HepG2 (cell line): Measurements from ENCODE around the gene SBNO2. TPM values are rescaled to one million over a fixed set of nuclear protein-coding genes. Genes with fewer than 3 reads are reported as not detected.

Experiments used
- AGO2 ChIP-seq: fragments of 200-400 bp; formaldehyde crosslinking; optimal IDR thresholded peaks from 2 replicates; pipeline ENCODE3; 2017; ENCODE audit warnings: mild to moderate bottlenecking, low read depth, low read length, moderate library complexity
- FLYWCH1 ChIP-seq: sonication (generic); formaldehyde crosslinking; IDR thresholded peaks from 2 replicates; pipeline ENCODE4 v1.8.1; 2023; ENCODE audit warnings: mild to moderate bottlenecking, missing genetic modification reagents
- GTF2F1 ChIP-seq: fragments of 150-350 bp; IDR thresholded peaks from 2 replicates; pipeline ENCODE4 v1.6.1; 2014; ENCODE audit warnings: low read length
- HNRNPL ChIP-seq: fragments of 200-400 bp; formaldehyde crosslinking; IDR thresholded peaks from 2 replicates; pipeline ENCODE4 v1.6.1; 2017; ENCODE audit warnings: mild to moderate bottlenecking, low read depth, low read length
- IKZF1 ChIP-seq: fragments of 450-650 bp; IDR thresholded peaks from 2 replicates; pipeline ENCODE4 v1.7.1; 2016
- JUN ChIP-seq: sonication (generic); formaldehyde crosslinking; IDR thresholded peaks from 2 replicates; pipeline ENCODE4 v1.4.0; 2020; ENCODE audit warnings: mild to moderate bottlenecking, missing genetic modification reagents
- KDM4B ChIP-seq: sonication (generic); formaldehyde crosslinking; IDR thresholded peaks from 2 replicates; pipeline ENCODE4 v1.4.0; 2020; ENCODE audit warnings: missing genetic modification reagents
- KLF12 ChIP-seq: sonication (generic); formaldehyde crosslinking; IDR thresholded peaks from 2 replicates; pipeline ENCODE4 v1.4.0; 2020; ENCODE audit warnings: missing genetic modification reagents, borderline replicate concordance
- NONO ChIP-seq, 2 experiments: fragments of 450-650 bp in 1 of 2; sonication (generic) in 1 of 2; formaldehyde crosslinking in 1 of 2; IDR thresholded peaks in 1 of 2; conservative IDR thresholded peaks in 1 of 2; 2 replicates each; pipeline versions ENCODE4 v1.6.1 to v1.8.0; 2017 to 2022; ENCODE audit warnings: mild to moderate bottlenecking in 1 of 2, missing genetic modification reagents in 1 of 2, moderate library complexity in 1 of 2
- PTBP1 ChIP-seq: fragments of 200-400 bp; formaldehyde crosslinking; IDR thresholded peaks from 2 replicates; pipeline ENCODE4 v1.6.1; 2018; ENCODE audit warnings: low read length, low read depth; ENCODE audit not compliant: poor library complexity, severe bottlenecking
- SMAD1 ChIP-seq: sonication (generic); formaldehyde crosslinking; IDR thresholded peaks from 2 replicates; pipeline ENCODE4 v1.4.0; 2020; ENCODE audit warnings: missing genetic modification reagents, low read depth, mild to moderate bottlenecking, borderline replicate concordance
- SMAD9 ChIP-seq: sonication (generic); formaldehyde crosslinking; IDR thresholded peaks from 2 replicates; pipeline ENCODE4 v1.5.1; 2020; ENCODE audit warnings: mild to moderate bottlenecking, missing genetic modification reagents
- SP2 ChIP-seq: sonication (generic); formaldehyde crosslinking; IDR thresholded peaks from 2 replicates; pipeline ENCODE4 v1.5.1; 2020; ENCODE audit warnings: mild to moderate bottlenecking, missing genetic modification reagents
- SRY ChIP-seq: sonication (generic); formaldehyde crosslinking; IDR thresholded peaks from 2 replicates; pipeline ENCODE4 v1.8.0; 2022; ENCODE audit warnings: mild to moderate bottlenecking, missing genetic modification reagents
- STAG1 ChIP-seq: sonication (generic); formaldehyde crosslinking; IDR thresholded peaks from 2 replicates; pipeline ENCODE4 v1.4.0; 2020; ENCODE audit warnings: missing genetic modification reagents
- YEATS4 ChIP-seq: sonication (generic); formaldehyde crosslinking; IDR thresholded peaks from 2 replicates; pipeline ENCODE4 v1.4.0; 2020; ENCODE audit warnings: missing genetic modification reagents, borderline replicate concordance
- ZNF224 ChIP-seq: sonication (generic); formaldehyde crosslinking; IDR thresholded peaks from 2 replicates; pipeline ENCODE4 v1.5.0; 2020; ENCODE audit warnings: mild to moderate bottlenecking, missing genetic modification reagents
- polyA plus RNA-seq, 8 experiments: library from polyadenylated mRNA; depleted of rRNA in 3 of 8; stranded (reverse) in 7 of 8; unstranded in 1 of 8; fragments of >200 nt; fragmentation: Illumina TruSeq in 4 of 8; extraction: Trizol in 4 of 8; gene quantifications; 2 replicates each; pipeline versions ENCODE4 v1.2.1 to v1.2.3, GENCODE V29; 2011 to 2016; ENCODE audit warnings: low read depth in 4 of 8, missing spikeins in 1 of 8, mixed read lengths in 1 of 8; ENCODE audit not compliant: insufficient read depth in 1 of 8
- total RNA-seq, 5 experiments: library from RNA; depleted of rRNA; stranded (reverse); fragments of >200 nt; fragmentation: Illumina TruSeq; extraction: Trizol; gene quantifications; 2 replicates each; pipeline ENCODE4 v1.2.3, GENCODE V29; 2016; ENCODE audit warnings: low read depth in 1 of 5
- TF ChIP-seq, protein P1 (sequence below): sonication (generic); formaldehyde crosslinking; IDR thresholded peaks from 2 replicates; pipeline ENCODE4 v1.4.0; 2020; ENCODE audit warnings: mild to moderate bottlenecking, low read depth, missing genetic modification reagents
- TF ChIP-seq, protein P2 (sequence below): sonication (generic); formaldehyde crosslinking; IDR thresholded peaks from 2 replicates; pipeline ENCODE4 v1.4.0; 2020; ENCODE audit warnings: missing genetic modification reagents
- TF ChIP-seq, protein P3 (sequence below): fragments of 450-650 bp; IDR thresholded peaks from 2 replicates; pipeline ENCODE4 v1.6.1; 2016
- TF ChIP-seq, protein P4 (sequence below): sonication (generic); formaldehyde crosslinking; IDR thresholded peaks from 2 replicates; pipeline ENCODE4 v1.4.0; 2020; ENCODE audit warnings: mild to moderate bottlenecking, low read depth, missing genetic modification reagents
- TF ChIP-seq, protein P5 (sequence below): sonication (generic); formaldehyde crosslinking; IDR thresholded peaks from 2 replicates; pipeline ENCODE4 v1.4.0; 2020; ENCODE audit warnings: missing genetic modification reagents, mild to moderate bottlenecking, borderline replicate concordance

SBNO2 gene
- total and polyA plus RNA-seq, 2 of the 13 experiments (the other 11 are each of a cell fraction or from before 2014, with no cell fraction given), result 8.6 to 10.4 TPM

DNA sequence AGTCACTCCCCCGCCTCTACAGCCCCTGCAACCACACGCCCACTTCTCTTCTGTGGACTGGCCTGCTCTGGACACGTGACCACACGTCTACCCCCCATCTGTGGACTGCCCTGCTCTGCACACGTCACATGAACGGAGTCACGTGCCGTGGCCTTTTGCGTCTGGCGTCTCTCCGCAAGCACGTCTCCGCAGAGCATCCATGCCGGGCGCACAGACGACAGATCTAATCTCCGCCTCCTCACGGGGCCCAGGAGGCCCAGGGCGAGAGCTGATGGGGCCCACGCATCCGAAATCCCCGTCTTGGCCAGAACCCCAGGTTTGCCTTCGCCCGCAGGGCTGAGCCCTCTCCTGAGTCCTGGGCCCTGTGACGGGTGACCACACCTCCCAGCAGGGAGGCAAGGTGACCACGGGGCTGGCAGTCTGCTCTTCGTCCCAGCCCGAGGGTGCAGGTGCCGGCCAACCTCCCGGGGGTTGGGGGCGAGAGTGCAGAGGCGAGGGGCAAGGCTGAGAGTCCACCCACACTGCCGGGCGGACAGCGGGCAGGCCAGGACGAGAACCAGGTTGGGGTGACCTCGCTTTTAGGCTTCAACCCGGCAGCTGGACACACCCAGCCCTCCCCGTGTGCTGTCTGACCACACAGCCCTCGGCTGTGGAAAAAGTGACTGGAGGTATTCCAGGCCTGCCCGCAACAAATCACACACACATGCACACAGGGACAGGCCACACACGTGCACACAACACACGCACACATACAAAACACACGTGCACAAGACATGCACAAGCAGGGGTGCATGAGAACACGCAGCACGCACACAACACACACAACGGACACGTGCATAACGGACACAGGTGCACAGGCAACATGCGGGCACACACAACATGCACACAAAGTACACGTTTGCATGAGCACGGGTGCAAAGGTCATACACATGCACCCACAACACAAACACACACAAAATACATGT, 3.9 kb downstream of the SBNO2 start (continued):
- 0 out of 2 replicates have a peak, but pooled peaks have one; percentile 42 for TF ChIP-seq HNRNPL
- no peak for TF ChIP-seq GTF2F1
- TF ChIP-seq, protein P1, sequence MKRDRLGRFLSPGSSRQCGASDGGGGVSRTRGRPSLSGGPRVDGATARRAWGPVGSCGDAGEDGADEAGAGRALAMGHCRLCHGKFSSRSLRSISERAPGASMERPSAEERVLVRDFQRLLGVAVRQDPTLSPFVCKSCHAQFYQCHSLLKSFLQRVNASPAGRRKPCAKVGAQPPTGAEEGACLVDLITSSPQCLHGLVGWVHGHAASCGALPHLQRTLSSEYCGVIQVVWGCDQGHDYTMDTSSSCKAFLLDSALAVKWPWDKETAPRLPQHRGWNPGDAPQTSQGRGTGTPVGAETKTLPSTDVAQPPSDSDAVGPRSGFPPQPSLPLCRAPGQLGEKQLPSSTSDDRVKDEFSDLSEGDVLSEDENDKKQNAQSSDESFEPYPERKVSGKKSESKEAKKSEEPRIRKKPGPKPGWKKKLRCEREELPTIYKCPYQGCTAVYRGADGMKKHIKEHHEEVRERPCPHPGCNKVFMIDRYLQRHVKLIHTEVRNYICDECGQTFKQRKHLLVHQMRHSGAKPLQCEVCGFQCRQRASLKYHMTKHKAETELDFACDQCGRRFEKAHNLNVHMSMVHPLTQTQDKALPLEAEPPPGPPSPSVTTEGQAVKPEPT (CRISPR knock-in tag), result no peak
- no peak for TF ChIP-seq IKZF1
- TF ChIP-seq SP2 (CRISPR knock-in tag), result no peak
- TF ChIP-seq KLF12 (CRISPR knock-in tag), result no peak
- peak; percentile 71 for TF ChIP-seq AGO2
- TF ChIP-seq SMAD9 (CRISPR knock-in tag), result no peak
- TF ChIP-seq, protein P2, sequence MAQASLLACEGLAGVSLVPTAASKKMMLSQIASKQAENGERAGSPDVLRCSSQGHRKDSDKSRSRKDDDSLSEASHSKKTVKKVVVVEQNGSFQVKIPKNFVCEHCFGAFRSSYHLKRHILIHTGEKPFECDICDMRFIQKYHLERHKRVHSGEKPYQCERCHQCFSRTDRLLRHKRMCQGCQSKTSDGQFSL (CRISPR knock-in tag), result no peak
- TF ChIP-seq NONO (IDR thresholded peaks at IDR 0.05), result no peak
- no peak for TF ChIP-seq NONO (CRISPR knock-in tag; conservative IDR thresholded peaks at IDR 0.05)
- TF ChIP-seq, protein P3, sequence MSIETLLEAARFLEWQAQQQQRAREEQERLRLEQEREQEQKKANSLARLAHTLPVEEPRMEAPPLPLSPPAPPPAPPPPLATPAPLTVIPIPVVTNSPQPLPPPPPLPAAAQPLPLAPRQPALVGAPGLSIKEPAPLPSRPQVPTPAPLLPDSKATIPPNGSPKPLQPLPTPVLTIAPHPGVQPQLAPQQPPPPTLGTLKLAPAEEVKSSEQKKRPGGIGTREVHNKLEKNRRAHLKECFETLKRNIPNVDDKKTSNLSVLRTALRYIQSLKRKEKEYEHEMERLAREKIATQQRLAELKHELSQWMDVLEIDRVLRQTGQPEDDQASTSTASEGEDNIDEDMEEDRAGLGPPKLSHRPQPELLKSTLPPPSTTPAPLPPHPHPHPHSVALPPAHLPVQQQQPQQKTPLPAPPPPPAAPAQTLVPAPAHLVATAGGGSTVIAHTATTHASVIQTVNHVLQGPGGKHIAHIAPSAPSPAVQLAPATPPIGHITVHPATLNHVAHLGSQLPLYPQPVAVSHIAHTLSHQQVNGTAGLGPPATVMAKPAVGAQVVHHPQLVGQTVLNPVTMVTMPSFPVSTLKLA, result peak; percentile 68
- TF ChIP-seq JUN (CRISPR knock-in tag), result no peak
- TF ChIP-seq ZNF224 (CRISPR knock-in tag), result no peak
- TF ChIP-seq, protein P4, sequence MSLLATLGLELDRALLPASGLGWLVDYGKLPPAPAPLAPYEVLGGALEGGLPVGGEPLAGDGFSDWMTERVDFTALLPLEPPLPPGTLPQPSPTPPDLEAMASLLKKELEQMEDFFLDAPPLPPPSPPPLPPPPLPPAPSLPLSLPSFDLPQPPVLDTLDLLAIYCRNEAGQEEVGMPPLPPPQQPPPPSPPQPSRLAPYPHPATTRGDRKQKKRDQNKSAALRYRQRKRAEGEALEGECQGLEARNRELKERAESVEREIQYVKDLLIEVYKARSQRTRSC (CRISPR knock-in tag), result no peak
- no peak for TF ChIP-seq SMAD1 (CRISPR knock-in tag)
- no peak for TF ChIP-seq YEATS4
- no peak for TF ChIP-seq SRY (CRISPR knock-in tag)
- no peak for TF ChIP-seq KDM4B (CRISPR knock-in tag)
- TF ChIP-seq FLYWCH1 (CRISPR knock-in tag), result no peak
- TF ChIP-seq, protein P5, sequence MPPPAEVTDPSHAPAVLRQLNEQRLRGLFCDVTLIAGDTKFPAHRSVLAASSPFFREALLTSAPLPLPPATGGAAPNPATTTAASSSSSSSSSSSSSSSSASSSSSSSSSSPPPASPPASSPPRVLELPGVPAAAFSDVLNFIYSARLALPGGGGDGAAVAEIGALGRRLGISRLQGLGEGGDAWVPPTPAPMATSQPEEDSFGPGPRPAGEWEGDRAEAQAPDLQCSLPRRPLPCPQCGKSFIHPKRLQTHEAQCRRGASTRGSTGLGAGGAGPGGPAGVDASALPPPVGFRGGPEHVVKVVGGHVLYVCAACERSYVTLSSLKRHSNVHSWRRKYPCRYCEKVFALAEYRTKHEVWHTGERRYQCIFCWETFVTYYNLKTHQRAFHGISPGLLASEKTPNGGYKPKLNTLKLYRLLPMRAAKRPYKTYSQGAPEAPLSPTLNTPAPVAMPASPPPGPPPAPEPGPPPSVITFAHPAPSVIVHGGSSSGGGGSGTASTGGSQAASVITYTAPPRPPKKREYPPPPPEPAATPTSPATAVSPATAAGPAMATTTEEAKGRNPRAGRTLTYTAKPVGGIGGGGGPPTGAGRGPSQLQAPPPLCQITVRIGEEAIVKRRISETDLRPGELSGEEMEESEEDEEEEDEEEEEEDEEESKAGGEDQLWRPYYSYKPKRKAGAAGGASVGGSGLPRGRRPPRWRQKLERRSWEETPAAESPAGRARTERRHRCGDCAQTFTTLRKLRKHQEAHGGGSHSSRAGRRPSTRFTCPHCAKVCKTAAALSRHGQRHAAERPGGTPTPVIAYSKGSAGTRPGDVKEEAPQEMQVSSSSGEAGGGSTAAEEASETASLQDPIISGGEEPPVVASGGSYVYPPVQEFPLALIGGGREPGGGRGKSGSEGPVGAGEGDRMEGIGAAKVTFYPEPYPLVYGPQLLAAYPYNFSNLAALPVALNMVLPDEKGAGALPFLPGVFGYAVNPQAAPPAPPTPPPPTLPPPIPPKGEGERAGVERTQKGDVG (CRISPR knock-in tag), result no peak
- no peak for TF ChIP-seq STAG1 (CRISPR knock-in tag)
- TF ChIP-seq PTBP1, result no peak
